ENCODE measurements around the gene POLR2E. TPM values are rescaled to one million over a fixed set of nuclear protein-coding genes. Genes with fewer than 3 reads are reported as not detected.
A peak's percentile ranks its signal among the peaks of the same experiment; 100 is the strongest.

Gene POLR2E
- total and polyA plus RNA-seq, 8 donors, result 24.5 to 361 (median 91.0) TPM

- peak in 1 of 2 donors; percentile 56 for DNase-seq
- Histone ChIP-seq H3K27me3 (no peaks in the 10 kb centered on the region), H3K9me3 (no peaks in the 10 kb centered on the region), H3K27ac (peak overlapping the region; percentile 84 to 98 (median 92)), H3K4me1 (peaks cover 54 to 77% (median 64%) of the 10 kb centered on the region in 4 donors), H3K36me3 (peaks cover 3 to 42% (median 18%) of the 10 kb centered on the region in 4 donors), H3K4me3 (peak overlapping the region; percentile 56 to 77 (median 67))
- WGBS, 5 donors, result 79 to 95% (median 86%) methylated on average over 8 to 25 of the region's 25 CpGs
- intact Hi-C loops (cut with DNase I; ENCODE audit: low total_unique reads), result no loop called here
- TF ChIP-seq CTCF (IDR thresholded peaks at IDR 0.05) (no peak), EP300 (IDR thresholded peaks at IDR 0.05) (no peak), POLR2AphosphoS5 (IDR thresholded peaks at IDR 0.05) (peak in 2 of 3 donors; percentile 37 to 39), POLR2A (IDR thresholded peaks at IDR 0.05) (no peak)
Observed at GRCh38 chr19:1133471-1133929, 38.3 kb upstream of the POLR2E start.

GRCh38 chr19:1132552-1133383, 37.6 kb upstream of the POLR2E start:
- no peak for DNase-seq
- Histone ChIP-seq H3K4me3 (peak overlapping the region; percentile 56 to 77 (median 67)), H3K36me3 (peaks cover 4 to 44% (median 20%) of the 10 kb centered on the region in 4 donors), H3K9me3 (no peaks in the 10 kb centered on the region), H3K4me1 (peaks cover 54 to 85% (median 64%) of the 10 kb centered on the region in 4 donors), H3K27me3 (no peaks in the 10 kb centered on the region), H3K27ac (peak overlapping the region; percentile 84 to 98 (median 92))
- TF ChIP-seq CTCF (IDR thresholded peaks at IDR 0.05) (no peak), POLR2A (IDR thresholded peaks at IDR 0.05) (no peak), EP300 (IDR thresholded peaks at IDR 0.05) (no peak)
- 45 to 67% (median 64%) methylated on average over 28 to 48 of the region's 48 CpGs for WGBS, 5 donors
- intact Hi-C loops (cut with DNase I; ENCODE audit: low total_unique reads), result no loop called here

GRCh38 chr19:1131718-1132551, 36.8 kb upstream of the POLR2E start:
- Histone ChIP-seq H3K36me3 (peaks cover 13 to 52% (median 28%) of the 10 kb centered on the region in 4 donors), H3K9me3 (no peaks in the 10 kb centered on the region), H3K27me3 (no peaks in the 10 kb centered on the region), H3K27ac (peak overlapping the region; percentile 84 to 98 (median 92)), H3K4me3 (peak overlapping the region; percentile 56 to 77 (median 67)), H3K4me1 (peaks cover 54 to 92% (median 68%) of the 10 kb centered on the region in 4 donors)
- peak; percentile 92 to 95 for DNase-seq
- intact Hi-C loops (cut with DNase I; ENCODE audit: low total_unique reads), result no loop called here
- WGBS, 5 donors, result 1 to 6% (median 4%) methylated on average over 24 to 64 of the region's 64 CpGs
- no peak for TF ChIP-seq CTCF (IDR thresholded peaks at IDR 0.05)
- peak; percentile 93 for TF ChIP-seq EP300 (IDR thresholded peaks at IDR 0.05)
- TF ChIP-seq POLR2AphosphoS5 (IDR thresholded peaks at IDR 0.05), result peak; percentile 39 to 92 (median 81)
